ENCODE data around the gene ZNF385A. TPM values are rescaled to one million over a fixed set of nuclear protein-coding genes. Genes with fewer than 3 reads are reported as not detected.
A peak's percentile ranks its signal among the peaks of the same experiment; 100 is the strongest.

Gene ZNF385A, protein sequence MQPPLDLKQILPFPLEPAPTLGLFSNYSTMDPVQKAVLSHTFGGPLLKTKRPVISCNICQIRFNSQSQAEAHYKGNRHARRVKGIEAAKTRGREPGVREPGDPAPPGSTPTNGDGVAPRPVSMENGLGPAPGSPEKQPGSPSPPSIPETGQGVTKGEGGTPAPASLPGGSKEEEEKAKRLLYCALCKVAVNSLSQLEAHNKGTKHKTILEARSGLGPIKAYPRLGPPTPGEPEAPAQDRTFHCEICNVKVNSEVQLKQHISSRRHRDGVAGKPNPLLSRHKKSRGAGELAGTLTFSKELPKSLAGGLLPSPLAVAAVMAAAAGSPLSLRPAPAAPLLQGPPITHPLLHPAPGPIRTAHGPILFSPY
- 8.4 TPM for polyA plus RNA-seq (2013, experiment 1 of 2; ENCODE audit: insufficient read length)
- 7.9 TPM for polyA plus RNA-seq (2013, experiment 2 of 2; ENCODE audit: insufficient read length)

DNA sequence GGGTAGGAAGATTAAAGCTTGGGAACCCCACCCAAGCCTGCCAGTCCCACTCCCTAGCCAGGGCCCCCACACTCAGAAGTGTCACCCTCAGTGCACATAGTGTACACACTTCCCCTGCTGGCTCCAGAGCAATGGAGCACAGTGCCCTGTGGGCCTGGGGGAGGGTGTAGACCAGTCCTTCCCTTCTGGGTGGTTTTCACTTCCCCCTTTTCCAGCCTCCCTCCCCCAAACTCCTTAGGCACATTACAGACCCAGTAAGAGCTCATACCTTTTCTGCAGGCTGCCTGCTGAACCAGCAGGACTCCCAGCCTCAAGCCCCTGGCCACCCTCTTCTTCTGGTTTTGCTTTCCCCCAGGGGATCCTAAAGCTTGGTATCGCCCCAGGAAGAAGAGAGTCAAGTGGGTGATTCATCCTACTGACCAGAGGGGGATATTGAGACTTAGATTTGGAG is at the start of gene ZNF385A:
TSS of gene ZNF385A (minus strand) at position 143 of the 451 bp plus-strand sequence. CDS start 219 bp downstream, outside the sequence.
- DNase-seq = no peak

DNA sequence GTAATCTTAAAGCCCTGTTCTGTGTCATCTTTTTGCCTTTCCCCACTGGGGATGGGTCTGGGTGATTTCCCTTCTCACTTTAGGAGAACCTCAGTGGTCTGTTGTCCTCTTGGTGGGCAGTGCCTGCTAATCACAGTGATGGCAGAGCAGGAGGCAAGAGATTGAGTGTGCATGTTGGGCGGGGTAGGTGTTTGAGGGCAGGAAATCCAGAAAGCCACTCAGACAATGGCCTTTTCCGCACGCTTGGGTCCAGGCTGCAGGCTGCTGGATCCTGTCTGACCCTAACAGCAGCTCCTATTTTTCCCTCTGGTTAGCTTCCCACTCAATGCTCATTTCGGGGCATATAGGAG is 48.3 kb upstream of the ZNF385A start:
- no peak for DNase-seq

DNA sequence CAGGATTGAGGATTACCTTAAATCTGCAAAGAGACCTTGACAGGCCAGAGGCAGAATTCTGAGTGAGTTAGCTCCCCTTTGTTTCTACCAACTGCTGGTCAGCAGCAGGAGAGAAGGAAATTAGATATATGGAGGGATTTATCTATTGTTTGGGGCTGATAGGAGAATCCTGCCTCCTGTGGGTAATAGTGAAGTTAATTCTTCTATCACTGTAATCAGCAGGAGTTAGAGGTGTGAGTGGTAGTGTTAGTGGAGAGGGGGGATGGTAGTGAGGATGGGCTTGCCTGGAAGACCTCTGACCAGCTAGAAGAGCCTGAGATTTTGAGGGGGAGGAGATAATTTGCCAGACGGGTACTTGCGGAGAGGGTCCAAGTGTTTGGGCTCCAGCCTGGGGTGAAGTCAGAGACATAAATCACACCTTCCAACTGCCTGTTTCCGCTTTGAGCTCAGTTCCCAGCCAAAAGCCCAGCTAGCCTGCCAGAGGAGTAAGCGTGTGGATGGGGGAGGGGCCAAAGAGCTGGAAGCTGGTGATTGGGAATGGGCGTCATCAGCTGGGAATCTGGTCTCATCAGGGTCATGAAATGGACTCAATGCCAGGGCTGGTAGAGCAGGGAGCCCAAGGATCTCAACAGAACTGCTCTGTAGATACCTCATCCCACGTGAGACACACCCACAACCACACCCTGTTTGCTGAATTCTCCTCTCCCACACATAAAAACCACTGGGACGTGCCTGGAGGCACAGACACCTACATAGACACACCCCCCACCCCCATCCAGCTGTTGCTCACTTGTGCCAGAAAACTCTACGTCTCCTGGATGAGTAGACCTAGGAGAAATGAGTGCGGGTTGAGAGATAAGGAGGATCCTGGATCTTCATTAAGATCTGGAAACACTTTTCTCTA is 47.6 kb upstream of the ZNF385A start:
- DNase-seq = peak; percentile 90

DNA sequence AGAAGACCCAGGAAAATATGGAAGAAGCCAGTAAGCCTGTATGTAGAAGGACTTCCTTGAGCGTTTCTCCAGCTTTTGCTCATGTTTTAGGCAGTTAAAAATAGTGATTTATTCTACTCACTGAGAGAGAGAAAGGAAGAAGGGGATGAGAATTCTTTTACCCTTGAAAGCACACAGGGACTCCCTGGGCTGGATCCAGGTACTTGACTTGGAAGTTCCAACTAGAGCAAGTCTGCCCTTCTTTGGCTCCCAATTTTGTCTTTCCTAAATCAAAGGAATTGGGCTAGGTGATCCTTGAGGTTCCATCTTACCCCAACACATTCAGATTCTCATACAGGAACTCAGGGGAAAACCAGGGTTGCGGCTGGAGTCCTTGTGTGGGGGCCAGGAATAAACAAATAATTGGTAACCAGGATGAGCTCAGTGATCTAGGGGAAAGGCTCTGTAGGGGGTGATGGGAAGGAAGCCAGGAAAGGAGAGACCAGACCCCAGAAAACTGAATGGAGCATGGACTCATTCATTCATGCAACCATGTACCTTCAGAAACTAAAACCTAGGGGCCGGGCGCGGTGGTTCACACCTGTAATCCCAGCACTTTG is 46.0 kb upstream of the ZNF385A start:
- DNase-seq = no peak

DNA sequence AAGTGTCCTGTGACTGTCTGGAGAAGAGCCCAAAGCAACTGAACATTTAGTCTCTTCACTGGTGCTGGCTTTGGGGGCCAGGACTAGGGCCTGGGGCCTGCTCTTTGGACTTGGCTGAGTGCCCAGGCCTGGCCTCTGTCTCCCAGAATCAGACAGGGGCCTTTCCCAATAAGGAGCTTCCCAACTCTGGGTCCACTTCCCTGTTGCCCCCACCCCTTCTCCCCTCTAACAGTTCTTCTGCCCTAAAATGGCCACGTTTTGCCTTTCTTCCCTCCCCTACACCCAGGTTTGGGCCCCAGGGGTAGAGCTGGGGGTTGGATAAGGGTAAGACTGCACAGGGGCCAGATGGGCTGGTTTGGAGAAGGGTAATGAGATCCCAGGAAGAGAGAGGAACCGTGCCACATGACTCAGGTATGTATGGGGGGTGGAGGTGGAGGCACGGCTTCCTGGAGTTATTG is 44.5 kb upstream of the ZNF385A start:
- DNase-seq = no peak

DNA sequence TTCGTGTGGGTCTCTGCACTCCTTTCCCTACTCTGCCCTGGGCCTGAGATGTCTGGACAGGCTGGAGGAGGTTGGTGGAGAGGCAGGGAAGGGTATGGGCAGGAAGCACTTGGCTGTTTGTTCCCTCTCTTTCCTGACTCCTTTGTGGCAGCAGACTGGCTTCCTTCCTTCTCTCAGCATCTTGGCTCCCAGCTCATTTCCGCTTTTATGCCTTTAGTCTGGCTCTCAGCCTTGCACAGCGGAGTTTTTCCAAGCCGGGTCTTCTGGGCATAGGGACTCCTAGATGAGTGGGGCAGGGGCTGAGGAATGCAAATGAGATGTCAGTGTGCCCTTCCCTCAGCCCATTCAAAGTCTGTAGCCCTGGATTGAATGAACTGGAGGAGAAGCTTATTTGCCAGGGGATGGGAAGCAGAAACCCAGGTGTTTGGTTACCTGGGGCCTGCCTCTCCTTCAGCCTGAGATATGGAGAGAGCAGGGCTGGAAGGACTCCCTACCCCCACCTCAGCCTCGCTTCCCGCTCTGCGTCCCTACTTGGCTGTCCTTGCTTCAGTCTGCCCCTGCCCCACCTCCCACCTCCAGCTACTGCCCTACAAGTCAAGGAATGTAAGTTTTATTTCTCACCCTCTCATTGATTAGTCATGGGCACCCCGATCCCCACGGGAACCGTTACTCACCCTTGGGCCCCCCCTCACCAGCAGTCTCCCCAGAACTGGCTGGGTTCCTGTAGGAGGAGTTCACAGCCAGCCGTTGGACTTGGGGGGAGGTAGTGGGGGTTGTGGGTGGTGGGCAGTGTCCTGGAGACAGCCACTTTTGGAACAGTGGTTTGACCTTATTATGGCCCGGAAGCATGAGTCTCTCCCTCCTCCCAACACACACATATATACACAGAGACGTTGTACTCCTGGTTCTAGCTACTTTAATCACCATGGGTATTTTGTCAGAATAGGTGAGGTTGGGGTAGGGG is 43.8 kb upstream of the ZNF385A start:
- DNase-seq = peak; percentile 86

DNA sequence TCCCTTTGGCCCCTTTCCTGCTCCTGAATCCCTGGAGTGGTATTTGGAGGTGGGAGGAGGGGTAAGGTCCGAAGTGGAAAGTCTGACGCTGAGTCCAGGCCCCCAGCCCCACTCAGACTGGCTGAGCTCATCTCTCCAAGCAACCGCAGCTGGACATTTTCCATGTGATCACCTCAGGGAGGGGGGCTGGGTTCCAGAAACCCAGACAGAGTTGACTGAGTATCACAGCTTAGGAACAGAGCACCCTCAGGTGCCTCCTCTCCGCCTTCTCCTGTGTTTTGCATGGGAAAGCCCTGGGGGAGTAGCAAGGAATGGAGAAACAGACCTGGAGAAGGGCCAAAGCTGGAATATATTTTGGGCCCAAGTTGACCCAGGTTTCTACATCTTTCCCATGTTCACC is 42.6 kb upstream of the ZNF385A start:
- no peak for DNase-seq

DNA sequence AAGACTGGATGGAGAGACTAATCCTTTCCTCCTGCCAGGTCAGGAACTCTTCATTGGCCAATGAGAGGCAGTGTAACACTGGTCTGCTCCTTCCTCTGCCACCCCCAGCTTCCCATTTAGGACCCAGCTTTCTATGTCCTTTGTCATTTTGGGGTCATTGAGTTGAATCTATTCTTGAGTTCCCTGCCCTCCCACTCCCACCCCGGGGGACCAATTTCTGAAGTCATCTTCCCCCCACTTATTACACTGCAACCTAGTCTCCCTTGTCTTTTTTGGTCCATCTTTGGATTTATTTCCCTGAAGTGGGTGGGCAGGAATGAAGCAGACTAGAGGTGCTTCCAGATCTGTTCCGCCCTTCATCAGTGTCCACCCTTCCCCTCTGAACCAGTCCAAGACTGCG is 42.2 kb upstream of the ZNF385A start:
- no peak for DNase-seq

DNA sequence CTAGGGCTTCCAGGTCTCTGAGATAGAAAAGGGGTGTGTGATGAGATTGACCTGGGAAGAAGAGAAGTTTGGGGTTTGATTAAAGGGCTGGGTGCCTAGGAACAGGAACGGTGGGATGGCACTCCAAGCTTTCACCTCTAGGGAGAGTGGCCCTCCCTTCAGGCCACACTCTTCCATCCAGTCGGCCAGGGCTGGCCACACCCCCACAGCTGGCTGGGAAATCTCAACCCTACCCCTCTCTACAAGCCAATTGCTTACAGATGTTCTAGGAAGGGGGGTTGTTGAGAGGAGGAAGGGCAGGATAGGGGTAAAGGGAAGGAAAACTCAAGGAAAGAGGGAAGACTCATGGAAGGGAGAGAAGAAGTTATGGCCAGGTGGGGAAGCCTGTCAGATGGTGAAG is 41.2 kb upstream of the ZNF385A start:
- DNase-seq = no peak

DNA sequence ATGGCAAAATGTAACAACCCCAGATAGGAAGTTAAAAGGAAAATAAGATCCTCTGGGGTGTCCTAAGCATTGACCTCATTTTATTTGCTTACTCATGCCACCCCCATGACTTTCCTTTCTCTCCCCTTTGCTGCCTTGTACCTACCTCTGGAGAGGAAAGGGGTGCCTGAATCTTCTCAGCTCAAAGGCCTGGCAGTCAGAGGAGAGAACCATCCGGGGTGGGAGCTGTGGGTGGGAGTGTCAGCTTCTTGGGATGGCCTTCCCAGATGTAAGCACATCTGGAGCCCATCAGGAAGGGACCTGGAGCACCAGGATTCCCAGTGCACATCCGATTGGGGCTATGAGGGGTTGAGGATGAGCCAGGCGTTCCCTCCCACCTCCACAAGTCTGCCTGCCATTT is 39.7 kb upstream of the ZNF385A start:
- no peak for DNase-seq

DNA sequence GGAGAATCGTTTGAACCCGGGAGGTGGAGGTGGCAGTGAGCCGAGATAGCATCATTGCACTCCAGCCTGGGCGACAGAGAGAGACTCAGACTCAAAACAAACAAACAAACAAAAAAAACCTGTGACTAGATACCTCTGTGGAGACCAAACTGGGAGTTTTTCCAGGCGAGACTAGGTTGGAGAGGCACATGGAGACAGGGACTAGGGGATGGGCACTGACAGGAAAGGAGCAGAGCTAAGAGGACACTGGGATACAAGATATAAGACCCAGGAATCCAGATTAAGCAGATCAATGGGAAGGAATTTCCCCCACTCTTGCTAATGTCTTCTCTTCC is 39.2 kb upstream of the ZNF385A start:
- DNase-seq = no peak

DNA sequence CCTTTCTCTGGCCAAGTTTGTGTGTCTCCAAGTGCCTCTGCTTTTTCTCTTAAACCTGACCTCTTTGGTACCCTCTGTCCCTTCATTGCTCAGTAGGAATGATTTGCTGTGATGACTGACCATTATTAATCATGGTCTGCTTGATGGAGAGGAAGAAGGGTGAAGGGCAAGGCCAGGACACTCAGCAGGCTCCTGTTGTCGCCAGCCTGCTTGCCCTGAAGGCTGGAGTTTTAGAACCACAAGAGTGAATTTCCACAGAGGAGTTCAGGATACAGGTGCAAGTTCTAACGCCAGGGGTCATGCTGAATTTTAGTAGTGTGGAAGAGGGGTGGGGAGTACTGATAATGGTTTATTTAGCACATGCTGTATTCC is 37.3 kb upstream of the ZNF385A start:
- no peak for DNase-seq

DNA sequence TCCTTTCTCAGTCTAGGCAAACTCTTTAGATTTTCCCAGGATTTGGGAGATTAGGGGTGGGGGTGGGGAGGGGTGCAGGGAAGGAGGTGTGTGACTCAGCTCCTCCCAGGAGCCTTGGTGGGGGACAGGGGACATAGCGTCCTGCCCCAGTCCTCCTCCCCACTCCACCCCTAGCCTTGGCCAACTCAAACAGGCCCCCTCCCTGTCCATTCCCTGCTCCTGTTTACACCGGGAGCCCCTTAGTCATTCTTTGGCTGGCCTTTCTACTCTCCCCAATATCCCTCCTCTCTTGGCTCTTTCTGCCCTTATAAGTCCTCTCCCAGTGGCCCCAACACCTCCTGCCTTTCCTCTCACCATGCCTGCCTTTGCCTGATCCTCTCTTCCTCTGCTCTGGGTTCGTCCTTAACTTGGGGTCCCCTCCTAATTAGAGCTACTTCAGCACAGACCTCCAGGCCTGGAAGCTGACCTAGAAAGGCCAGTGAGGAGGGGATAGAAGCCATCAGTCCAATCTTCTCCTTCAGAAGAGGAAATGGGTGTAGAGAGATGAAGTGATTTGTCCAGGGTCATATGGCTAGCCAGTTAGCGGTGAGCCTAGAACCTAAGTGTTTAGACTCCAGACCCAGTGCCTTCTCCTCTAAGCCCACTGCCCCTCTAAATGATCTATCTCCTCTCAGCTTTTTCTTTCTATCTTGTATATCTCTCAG is 36.8 kb upstream of the ZNF385A start:
- DNase-seq = peak; percentile 39

DNA sequence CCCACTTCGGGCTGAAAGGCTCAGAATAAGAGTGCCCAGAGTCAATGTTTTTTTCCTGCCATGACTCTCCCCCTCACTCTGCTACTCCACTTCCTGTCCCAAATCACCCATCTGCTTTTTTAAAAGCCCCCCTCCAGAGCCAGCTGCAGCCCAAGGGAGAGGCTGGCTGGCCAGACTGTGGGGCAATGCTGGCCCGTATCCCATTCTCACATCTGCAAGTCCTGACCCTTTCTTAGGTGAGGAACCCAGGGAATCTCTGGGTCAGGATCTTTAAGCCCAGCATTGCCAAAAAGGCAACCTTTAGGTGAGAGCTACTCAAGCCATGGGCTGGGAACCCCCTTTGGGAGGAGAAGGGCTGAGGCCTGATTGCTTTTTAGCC is 36.2 kb upstream of the ZNF385A start:
- DNase-seq = no peak

DNA sequence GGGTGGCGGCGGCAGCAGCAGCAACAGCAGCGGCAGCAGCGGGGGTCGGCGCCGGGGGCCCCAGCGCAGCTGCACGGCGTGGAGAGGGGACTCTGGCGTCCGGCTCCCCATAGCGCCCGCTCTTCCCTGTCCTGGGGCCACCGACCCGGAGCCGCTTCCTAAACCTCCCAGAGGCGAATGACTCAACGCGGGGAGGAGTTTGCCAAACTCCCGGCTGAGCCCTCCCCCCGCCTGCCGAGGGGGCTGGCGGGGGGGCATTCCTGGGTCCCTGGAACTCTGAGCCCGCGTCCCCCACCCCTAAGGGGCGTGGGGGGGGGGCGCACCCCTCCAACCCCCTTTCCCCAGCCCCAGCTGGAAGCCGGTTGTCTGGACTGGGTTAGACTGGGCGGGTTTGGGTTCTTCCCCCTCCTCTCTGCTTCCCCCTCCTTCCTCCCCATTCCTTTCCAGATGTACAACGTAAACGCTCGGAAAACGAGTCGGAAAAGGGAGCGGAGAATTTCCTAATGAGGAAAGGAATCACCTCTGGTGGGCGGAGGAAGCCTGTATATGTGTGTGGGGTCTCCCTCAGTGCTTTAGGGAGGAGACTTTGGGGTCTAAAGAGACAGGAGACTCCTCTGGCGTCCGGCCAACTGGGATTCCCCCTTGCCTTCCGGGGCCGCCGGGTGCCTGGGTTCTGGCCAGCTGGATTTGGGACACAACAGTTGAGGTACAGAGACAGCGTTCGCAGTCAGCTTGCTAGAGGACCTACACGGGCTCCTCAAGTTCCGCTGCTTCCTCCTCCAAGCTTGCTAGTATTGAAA is 34.8 kb upstream of the ZNF385A start, which contains the start of gene ITGA5:
TSS of gene ITGA5 (minus strand) at position 179 of the 800 bp plus-strand sequence. CDS start at position 111, 68 bp downstream.
- DNase-seq = peak; percentile 78

DNA sequence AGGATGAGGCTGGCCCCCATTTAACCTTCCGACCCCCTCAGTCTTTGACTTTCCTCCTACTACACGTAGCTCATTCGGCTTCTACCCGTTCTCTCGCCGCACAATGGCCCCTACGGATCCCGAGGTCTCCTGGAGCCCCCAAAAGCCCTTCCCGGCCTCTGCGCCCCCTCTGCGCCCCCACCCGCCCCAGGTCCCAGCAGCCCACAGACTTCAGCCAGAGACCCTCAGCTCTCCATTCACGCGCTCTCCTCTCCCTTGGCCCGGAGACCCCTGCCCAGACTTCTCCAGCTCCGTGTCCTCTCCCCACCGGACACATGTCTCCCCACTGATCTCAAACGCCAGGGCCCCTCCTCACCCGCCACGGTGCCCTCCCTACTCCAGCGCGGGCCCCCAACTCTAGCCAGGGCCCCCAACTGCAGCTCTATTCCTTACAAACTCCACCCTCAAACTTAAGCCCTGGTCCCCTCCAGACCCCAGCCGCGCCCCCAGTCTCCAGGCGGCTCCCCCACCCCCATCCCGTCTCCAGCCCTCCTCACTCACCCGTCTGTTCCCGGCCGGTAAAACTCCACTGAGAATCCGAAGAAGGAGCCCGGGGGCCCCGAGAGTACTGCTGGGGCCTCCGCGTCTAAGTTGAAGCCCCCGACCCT is 34.0 kb upstream of the ZNF385A start:
- no peak for DNase-seq

DNA sequence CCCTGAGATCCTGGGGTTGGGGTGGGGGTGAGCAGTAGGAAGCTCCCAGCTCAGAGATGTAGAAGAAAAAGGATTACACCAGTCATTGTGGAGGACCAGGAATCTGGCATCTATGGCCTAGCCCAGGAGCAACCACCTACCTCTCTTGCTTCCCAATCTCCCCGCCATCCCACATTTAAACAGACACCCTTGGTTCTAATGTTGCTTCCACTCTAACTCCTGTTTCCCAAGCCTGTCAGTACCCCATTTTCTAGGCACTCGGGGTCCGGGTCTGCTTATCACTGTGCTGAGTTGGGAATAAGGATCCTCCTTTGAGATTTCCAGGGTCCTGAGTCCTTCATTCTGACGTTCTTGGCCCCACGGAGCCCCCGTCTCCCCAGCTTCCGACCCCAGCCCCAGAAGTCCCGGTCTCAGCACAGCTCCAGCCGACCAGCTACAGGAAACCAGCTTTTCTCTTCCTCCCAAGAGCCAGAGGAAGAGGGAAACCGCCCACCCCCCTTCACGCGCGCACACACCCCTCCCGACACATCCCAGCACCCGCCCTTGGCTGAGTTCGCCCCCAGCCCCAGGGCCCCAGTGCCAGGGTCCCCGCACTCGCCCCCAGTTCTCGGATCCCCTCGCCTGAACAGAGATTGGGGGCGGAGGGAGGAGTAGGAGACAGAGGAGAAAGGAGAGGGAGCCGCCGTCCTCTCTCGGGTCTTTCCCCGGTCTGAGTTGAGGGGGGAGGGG is 33.3 kb upstream of the ZNF385A start:
- DNase-seq = no peak

DNA sequence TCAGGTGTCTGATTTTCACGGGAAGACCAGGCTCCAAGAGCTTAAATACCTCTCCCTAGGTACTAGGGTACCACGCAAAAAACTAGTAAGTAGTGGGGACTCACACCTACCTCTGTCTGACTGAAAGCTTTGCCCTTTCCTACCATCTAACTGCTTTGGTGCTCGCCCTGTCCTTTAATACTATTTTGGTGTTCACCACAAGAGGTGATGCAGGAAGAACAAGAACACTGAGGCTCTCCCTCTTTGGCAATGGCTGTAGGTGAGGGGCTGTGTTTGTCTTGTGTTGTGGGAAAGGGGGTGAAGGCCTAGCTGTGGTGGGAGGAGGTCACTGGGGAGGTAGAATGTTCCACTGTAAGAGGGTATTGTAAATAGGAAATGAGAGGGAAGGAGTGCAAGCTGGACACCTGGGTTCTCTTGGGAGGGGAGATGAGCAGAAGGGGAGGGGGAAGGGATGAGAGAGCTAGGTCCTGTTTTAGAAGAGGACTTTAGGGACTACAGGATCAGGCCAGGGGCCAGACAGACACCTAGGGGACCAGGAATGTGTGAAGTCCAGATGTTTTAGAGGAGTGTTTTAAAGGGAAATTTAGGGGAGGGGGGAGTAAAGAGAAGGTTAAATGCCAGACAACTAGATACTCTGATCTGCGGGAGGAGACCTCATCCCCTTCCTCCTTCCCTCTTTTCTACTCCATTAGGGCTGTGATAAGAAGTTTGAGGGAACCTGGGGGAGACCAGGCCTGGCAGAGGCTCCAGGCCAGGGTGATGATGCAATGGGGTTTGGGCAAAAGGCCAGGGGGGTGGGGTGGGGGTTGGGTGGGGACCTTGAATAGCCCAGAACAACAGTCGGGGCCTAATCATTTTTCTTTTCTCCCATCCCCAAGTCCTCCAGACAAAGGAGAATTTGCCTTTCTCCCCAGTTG is 32.4 kb upstream of the ZNF385A start:
- no peak for DNase-seq

Measured in fibroblast of skin of abdomen (primary cell).